NCI-H82 (cell line): ENCODE results near the gene MEGF8.

Source experiments
- DNase-seq: peaks from one replicate; lab custom pipeline; 2025; lab: John Stamatoyannopoulos, UW

MEGF8 gene

DNA sequence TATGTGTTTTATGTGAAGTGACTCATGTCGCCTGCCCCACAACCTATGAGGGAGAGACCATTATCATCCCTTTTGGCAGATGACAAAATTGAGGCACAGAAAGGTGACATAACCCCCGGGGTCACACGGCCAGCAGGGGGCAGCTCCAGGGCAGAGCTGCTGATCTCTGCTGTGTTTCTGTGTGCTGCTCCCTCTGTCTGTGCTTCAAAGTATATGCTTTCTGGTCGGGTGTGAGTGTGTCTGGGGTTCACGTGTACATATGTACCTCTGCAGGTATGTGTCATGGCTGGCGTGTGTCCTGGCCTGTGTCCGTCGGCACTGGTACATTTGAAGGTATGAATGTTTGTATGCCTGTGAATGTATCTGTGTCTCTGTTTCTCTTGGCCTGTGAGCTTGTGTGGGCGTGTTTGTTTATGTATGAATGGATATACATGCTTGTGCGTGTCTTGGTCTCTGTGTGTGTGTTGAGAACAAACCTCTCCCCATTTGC lies 94.7 kb downstream of the MEGF8 start:
- peak; percentile 66 for DNase-seq

DNA sequence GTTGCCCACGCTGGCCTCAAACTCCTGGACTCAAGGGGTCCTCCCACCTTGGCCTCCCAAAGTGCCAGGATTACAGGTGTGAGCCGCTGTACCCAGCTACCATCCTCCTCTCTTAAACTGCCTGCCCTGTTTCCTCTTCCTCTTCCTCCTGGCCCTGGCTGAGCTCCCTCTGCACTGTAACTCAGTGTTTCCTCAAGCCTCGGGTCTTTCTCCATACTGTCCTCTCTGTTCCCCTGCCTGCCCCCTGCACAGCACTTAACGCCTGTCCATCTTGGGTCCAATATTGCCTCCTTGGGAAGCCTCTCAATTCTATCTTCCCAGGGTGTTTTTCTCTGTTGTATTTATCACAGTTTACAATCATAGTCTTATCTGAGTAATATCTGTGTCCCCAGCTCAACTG lies 95.7 kb downstream of the MEGF8 start:
- DNase-seq, result no peak

DNA sequence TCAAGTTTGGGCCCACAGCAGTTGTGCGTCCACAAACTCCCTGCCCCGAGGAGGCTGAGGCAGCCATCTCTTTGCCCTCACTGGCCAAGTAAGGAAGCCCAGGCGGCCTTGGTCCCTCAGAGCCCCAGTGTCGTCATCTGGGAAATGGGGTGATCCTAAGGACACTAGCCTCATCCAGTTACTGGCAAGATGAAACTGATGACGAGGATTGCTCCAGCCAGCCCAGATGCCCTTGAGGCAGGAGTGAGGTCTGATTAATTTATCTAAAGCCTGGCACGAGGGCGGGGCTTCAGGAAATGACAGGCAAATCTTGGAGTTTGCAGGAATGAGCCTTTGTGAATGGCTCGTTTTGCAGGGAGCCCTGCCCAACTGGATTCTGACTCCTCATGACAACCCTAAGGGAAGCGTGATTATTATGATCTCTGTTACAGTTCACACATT lies 96.2 kb downstream of the MEGF8 start:
- DNase-seq, result no peak

DNA sequence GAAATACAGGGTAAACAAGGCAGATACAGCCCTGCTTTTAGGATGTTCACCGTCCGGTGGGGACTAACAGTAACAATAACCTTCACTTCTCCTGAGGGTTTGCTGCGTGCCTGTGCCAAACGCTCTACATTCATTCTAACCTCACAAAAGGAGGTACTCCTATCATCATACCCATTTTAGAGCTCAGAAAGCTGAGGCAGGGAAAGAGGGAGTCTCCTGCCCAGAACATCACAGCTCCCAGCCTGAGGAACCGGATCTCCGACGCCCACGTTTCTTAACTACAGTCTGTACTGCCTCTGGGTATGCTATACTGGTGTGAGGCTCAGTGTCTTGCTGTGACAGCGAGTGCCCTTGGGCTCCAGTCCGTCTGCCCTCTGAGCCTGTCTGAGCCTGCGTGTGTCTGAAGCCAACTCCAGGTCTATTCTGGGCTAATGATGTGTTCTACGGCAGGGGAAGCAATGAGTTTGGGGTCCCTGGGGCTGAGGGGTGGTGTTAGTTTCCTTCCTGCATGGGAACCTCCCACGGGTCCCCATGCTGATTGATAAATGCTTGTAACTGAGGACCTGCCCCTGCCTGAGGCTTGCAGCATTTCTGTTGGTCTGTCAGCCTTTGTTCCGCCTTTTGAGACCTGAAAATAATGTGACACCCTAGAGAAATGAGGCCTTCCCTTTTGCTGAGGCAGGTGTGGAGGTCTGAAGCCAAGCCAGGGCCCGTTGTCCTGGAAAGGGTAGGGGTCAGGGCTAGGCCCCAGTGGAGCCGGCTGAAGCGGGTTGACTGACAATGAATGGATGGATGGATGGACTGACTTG lies 96.9 kb downstream of the MEGF8 start:
- DNase-seq, result no peak

DNA sequence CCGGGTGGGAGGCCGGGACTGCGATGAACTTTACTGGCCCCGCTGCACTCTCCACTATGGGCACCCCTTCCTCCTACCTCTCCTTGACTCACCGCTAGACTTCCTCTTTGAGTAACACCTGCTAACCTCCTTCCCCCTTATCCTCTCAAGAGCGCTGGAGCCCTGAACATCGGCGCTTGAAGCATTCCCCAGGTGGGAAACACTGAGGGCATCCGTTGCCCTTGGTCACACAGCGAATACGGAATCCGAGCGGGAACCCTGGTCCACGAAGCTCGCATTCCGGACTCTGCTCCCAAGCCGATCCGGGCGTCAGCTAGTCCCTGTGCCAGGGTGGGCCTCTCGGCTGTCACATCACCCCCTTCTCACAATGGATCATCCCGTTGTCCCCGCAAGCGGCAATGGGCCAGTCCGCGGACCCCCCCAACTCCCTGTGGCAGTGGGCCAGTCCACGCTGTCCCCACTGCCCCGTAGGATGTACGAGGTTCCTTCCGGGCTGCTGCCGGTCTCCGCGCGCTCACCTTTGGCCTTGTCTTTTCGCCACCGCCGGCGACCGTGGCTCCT lies 97.5 kb downstream of the MEGF8 start:
- peak; percentile 58 for DNase-seq

DNA sequence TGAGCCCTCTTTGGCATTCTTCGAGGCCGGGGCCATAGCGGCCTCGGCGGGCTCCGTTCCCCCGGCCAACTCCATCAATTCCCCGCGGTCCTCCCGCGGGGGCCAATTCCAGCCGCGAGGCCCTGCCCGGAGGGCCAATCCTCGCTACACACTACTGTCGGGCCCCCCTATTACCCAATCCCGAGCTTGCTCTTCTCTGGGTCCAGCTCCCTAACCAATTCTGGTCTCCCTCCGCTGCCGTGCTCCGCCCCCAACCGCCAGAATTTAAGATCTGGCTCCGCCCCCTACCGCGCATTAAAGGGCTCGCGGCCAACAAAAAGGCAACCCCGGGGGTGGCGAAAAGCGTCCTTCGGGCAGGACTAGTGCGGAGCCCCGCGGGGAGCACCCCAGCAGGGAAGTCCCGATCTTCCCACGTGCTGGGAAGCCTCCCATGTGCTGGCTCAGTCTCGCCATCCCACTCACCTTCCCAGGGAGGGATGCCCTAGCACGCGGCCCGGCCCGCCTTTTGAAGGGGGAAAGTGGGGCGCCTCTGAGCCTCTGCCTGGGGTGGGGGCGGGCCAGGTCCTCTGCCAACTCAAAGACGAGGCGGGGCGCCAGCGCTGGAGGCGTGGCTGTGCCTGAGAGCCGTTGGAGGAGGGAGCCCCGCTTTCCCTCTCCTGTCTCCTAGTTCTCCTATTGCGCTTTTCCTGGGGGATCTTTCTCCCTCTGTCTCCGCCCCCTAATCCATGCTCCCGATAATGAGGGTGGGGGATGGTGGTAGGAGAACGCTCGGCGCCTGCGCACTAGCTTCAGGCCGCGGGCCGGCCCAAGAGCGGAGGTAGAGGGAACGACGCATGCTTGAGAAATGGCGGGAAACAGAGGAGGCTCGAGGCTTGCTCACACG lies 98.3 kb downstream of the MEGF8 start:
- DNase-seq, result peak; percentile 90

DNA sequence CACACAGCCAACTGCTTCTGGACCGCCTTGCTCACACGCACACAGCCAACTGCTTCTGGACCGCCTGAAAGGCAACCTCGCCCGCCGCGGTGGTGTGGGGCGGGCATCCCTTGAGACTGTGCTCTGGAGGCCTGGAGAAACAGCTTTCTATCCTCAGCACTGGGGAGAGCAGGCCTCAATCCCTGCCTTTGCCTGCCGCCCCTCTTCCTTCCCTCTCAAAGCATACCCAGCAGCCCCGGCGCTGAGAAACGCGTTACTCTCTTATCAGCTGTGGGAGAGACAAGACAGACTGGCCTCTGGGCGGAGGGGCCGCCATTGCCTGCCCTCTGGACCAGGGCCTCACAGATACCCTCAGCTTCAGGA lies 98.9 kb downstream of the MEGF8 start:
- DNase-seq, result no peak

DNA sequence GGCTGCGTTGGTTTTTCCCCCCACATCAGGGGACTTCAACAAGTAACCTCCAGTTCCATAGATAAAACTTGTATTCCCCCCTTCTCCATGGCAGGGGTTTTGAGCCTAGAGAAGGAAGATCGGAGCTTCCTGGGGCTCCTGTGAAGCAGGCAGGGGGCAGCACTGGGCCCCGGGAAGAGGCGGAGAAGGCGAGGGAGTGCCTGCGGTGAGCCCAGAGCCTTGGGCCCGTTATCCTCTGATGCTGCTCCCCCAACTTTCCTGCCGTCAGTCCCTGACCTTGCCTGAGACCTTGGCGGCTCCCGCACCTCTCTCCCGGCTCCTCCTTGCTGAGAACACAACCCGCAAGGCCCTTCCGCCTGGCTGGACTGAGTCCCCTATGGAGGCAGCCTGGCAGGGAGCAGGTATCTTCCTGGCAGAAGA lies 99.3 kb downstream of the MEGF8 start:
- DNase-seq, result no peak

DNA sequence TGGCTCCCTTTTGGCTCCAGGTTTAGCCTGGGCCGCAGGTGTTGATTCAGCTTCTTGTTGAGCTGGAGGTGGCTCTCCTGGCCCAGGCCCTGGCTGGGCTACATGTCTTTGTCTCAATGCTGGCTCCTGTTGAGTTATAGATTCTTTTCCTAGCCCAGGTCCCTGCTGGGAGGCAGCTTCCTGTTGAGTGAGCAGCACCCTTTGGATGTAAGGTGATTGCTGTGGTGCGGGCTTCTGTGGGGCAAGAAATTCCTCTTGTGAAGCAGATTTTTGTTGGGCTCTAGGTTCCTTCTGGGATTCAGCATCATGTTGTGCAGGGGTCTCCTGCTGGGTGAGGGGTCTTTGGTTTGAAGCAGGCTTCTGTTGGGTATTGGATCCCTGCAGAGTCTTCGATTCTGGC lies 101.2 kb downstream of the MEGF8 start:
- no peak for DNase-seq

DNA sequence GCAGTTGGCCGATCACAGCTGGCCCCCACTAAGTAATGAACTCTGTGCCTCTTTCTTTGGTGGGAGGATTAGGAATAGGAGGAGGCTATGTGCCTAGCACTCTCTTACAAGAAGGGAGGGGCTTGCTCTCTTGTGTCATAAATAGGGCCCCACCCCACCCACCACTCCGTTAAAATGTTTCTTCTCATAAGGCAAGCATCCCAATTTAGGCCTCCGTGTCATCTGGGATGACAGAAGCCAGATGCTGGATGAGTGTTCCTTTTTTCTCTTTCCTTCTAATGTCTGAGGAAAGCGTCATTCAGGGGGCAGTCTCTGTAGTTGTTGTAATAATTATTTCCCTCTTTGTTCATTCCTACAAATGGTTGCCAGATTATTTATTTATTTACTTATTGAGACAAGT lies 101.9 kb downstream of the MEGF8 start, which contains the start of gene LIPE:
LIPE (minus strand) TSS at position 76 of the 400 bp plus-strand sequence. CDS start 239 bp downstream, outside the sequence.
- peak; percentile 54 for DNase-seq
